Inflammatory macrophage (primary cell): ENCODE measurements around the gene COPZ1.

ENCODE experiments used
- DNase-seq, 2 donors: peaks; one replicate each; pipeline ENCODE4 v3.0.0-alpha.2; 2020 to 2022

COPZ1 gene

GRCh38 chr12:54359762-54360351 is 34.9 kb downstream of the COPZ1 start:
- DNase-seq: peak; percentile 50 to 53

GRCh38 chr12:54360717-54361456 is 36.0 kb downstream of the COPZ1 start:
- DNase-seq: peak; percentile 49 to 64

DNA sequence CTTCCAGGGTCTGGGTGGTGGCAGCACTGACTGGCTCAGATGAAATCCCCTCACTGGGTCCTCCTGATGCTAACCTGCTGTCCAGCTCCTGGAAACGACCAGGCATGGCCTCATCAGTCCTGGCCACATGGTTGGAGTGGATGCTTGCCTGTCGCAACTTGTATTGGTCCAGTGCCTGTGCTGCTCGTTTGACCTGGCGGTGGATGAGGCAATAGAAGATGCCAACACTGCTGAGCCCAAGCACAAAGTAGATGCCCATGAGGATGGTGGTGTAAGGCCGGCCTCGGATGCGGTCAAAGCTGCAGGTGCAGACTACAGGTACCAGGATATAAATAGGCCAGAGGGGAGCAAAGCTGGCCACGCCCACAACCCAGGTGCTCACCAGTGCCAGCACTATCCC is 38.1 kb downstream of the COPZ1 start:
- no peak for DNase-seq

DNA sequence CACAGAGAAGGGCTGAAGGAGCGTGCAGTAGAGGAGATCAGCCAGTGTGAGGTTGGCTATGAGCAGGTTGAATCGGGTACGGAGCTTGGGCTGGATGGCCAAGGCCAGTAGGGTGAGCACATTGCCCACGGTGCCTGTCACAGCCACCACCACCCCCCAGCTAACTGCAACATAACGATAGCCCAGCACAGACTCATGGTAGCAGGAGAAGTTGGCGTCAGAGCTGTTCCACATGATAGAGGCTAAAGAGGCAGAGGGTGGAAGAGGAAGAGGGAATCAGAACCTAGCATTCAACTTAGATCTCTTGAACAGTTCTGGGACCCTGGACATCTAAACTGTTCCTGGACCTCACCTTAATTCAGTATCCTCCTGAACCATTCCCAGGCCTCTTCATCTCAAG is 38.7 kb downstream of the COPZ1 start:
- DNase-seq: peak; percentile 49 to 79

GRCh38 chr12:54364413-54364812 is 39.5 kb downstream of the COPZ1 start, which contains the start of gene GPR84:
Gene GPR84, minus strand, starts transcription at chr12:54364486. Its CDS starts 635 bp downstream, at chr12:54363851.
- peak; percentile 92 to 95 for DNase-seq

- peak in 1 of 2 donors; percentile 47 for DNase-seq
Observed at GRCh38 chr12:54368025-54368708, 43.2 kb downstream of the COPZ1 start.

DNA sequence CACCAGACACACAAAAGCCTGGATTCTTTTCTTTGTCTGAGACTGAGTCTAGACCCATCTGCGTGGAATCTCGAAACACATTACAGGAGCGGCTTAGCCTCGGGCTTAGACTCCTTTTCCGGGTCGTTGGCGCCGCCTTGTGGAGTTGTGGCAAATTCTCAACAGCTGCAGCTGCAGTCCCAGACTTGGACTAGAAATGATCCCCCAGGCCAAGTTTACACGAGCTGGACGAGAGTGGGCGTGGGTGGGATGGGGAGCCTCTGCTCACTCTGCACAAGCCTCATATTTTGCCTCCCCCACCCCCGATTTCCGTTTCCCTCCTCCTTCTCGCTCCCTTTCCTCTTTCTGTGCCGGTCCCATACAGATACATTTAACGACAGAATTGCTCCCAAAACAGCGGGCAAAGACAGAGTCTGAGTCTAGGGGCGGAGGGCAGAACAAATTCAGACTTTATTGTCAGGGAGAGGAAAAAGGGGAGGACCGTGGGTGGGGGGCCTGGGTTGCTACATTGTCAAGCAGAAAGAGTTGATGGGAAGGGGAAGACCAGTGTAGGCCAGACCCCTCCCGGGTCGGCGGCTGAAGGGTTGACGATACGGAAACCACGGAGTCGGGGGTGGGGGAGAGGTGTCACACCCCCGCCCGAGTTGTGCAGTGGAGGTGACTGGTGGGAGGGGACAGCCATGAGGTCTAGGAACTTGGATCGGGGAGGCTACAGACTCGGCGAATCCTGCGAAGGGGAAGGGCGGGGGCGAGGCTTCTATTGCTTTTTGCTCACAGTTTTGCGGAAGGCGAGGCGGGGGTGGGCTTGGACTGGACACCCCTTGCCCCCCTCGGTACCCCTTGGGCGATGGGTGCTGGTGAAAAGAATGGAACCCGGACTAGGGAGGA is 44.0 kb downstream of the COPZ1 start:
- DNase-seq: peak; percentile 88 to 94

GRCh38 chr12:54369597-54370131 is 44.7 kb downstream of the COPZ1 start:
- no peak for DNase-seq

GRCh38 chr12:54370171-54370730 is 45.3 kb downstream of the COPZ1 start:
- DNase-seq: peak; percentile 46 to 47

- DNase-seq: no peak
Observed at GRCh38 chr12:54371328-54372112, 46.6 kb downstream of the COPZ1 start.

DNA sequence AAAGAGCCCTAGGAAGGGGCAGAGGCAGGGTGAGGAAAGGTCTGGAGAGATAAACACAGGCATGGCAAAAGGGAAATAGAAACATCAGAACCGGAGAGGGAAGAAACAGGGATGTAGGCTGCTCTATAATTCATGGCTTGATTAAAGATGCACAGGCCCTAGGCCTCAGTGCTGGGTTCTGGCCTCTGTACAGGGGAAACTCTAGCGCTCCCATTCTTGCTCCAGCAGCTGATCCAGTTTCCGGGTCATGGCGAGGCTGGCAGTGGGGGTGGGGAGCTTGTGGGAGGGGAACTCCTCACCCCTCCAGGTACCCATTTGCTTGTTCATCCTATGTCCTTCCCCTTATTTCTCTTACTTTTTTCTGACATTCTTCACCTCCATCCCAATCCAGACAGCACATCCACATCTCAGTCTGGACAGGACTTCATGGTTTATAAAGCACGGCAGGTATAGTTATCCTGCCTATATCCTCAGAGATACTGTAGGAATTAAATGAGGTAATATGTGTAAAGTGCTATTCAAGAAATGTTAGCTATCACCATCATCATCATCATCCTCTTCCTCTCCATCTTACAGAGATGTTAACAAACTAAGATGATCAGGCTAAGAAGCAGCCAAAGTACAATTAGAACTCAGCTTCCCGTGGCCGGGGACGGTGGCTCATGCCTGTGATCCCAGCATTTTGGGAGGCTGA is 47.3 kb downstream of the COPZ1 start:
- no peak for DNase-seq

DNA sequence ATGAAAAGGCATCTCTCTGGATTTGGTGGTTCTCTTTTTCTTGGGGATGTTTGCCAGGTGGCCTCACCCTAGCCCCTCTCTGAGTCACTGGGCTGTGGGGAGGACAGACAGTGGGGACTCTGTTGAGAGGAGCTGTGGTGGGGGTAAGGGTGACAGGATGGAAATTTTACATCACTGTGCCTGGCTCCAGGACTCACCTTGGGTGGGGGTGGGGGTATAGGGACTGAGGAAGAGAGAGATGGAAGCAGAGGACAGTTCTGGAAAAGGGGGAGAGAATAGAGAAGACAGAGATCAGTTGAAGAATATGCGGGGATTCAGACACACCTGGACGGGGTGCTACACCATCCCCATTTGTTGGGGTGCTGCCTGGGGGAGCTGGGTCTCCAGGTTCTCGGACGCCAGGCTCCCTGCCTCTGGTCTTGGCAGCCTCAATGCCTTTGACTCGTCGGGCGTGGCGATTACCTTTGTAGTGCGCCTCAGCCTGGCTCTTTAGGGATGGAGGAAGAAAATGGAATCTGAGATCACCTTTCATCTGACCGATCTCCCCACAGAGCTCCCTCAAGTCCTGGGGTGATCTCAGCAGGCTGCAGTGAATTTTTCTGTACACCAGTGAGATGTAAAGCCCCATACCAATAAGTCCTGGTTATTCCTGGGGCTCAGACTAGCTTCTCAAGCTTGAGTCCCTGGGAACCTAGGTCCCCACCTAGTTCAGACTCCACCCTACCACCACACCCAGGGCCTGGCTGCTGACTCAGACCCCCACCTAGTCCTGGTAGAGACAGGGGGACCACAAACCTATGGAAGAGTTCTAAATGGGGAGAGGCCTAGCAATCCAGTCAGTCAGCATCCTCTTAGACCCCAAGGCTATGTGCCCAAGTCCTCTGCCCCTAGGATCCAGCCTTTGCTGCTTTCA is 49.0 kb downstream of the COPZ1 start:
- DNase-seq: no peak

DNA sequence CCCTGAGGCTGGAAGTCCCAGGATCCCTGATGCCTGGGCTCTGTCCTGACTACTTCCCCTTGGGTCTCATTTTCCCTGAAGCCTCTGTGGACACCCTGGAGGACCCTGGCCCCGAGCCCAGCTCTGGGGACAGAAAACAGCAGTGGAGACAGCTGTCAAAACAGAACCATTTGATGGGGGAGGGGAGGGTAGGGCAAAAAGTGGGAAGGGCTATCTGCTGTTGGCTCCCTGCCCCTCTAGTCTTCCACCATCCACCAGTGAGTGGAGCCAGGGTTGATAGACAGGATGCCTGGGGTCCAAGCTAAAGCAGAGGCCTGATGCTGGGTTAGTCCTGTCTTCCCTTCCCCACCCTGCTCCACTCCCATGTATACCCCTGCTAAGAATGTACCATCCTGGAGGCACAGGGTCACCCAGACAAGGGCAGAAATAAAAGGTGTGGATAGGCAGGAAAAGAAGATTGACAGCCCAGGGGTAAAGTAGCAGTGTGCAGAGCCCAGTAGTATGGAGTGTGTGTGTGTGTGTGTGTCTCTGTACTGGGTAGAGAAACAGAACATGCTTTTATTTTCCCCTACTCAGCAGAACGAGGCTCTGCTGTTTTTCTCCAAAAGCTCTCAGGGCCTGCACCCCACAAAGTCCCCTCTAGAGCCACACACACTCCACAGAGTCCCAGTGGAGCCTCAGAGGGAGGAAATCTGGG is 49.8 kb downstream of the COPZ1 start:
- no peak for DNase-seq

GRCh38 chr12:54375259-54375579 is 50.3 kb downstream of the COPZ1 start:
- DNase-seq: no peak

DNA sequence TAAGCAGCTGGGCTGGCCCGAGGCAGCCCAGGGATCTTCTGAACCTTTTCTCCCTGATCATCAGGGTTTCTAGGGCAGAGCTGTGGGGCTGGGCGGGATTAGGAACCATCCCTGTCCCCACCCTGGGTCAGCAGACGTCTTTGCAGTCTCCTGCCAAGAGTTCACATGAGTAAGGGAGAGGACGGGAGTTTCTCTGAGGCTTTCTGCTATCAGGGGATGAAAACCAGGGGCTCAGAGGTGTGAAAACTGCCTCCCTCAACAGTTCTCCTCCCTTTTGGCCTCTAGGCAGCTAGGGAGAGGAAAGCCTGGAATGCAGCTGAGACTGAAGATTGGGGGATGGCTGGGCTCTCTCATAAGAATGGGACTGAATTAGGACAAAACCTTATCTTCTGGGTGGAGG is 51.7 kb downstream of the COPZ1 start:
- DNase-seq: no peak

DNA sequence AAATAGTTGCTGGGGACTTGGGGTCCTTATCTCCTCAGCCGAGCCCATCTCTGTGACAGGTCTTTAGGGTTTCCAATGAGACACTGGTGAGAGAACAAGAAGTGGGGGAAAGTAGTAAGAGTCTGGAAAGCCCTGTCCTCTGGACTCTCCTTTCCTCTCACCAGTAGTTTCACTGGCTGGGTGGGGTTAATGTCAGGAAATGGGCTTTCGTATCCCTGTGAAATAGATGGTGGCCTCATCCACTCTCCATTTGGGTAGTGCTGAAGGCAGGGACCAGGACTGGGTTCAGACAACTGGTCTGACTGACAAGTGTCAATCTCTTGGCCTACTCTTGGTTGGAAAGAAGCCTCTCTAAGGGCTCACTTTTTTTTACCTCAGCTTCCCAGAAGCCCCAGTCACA is 52.1 kb downstream of the COPZ1 start:
- DNase-seq: no peak

GRCh38 chr12:54377797-54378515 is 53.0 kb downstream of the COPZ1 start:
- DNase-seq: no peak

DNA sequence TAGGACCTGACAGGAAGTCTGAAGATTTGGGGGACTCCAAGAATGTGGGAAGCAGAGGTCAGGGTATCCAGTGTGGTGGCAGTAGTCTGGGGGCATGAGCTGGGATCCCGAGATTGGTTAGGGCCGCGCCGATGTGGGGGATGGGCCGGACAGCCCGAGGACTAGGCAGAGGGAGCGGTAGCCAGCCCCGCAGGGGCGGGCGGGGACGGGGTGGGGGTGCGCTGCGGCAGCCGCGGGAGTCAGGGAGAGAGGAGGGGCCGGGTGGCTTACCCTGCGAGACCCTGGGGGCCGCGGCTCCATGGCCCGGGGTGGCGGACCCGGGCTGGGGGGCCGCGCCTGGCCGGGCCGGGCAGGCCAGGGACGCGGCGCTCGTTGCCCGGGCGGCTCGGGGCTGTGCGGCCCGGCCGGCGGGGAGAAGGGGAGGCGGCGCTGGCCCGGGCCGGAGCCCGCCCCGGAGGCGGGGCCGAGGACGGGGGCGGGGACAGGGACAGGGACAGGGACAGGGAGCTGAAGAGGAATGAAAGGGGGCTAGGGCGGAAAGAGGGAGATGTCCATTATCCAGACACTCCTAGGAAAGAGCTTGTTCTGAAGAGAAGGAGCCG is 54.0 kb downstream of the COPZ1 start:
- no peak for DNase-seq
